ENCODE measurements around the gene C2CD2.

The C2CD2 gene

GRCh38 chr21:41920476-41920875, 33.3 kb downstream of the C2CD2 start:
- Histone ChIP-seq H3K9me2 (ENCODE audit: low read depth, low read length) (no peaks in the 10 kb centered on the region), H3K36me3 (ENCODE audit: insufficient read depth, low read length) (no peaks in the 10 kb centered on the region; the same call in 1 of the 2 replicates), H3K4me3 (ENCODE audit: low read depth, low read length, poor library complexity, severe bottlenecking) (no peak overlapping the region), H3K79me2 (ENCODE audit: insufficient read depth, low read length) (no peaks in the 10 kb centered on the region), H3K9me3 (ENCODE audit: low read length) (no peaks in the 10 kb centered on the region), H3K9ac (ENCODE audit: low read length) (no peak overlapping the region), H3K27ac (ENCODE audit: low read depth, low read length, poor library complexity, severe bottlenecking) (no peak overlapping the region), H3K4me1 (ENCODE audit: insufficient read depth, low read length, severe bottlenecking) (peaks cover 29% of the 10 kb centered on the region), H3F3A (ENCODE audit: insufficient read depth, low read length) (no peaks in the 10 kb centered on the region), H3K4me2 (ENCODE audit: low read length) (no peak overlapping the region), H4K20me1 (ENCODE audit: insufficient read depth, low read length) (no peaks in the 10 kb centered on the region), H2AFZ (ENCODE audit: low read length) (no peak overlapping the region), H3K27me3 (ENCODE audit: insufficient read depth, low read length) (no peaks in the 10 kb centered on the region)
- TF ChIP-seq, protein P1, sequence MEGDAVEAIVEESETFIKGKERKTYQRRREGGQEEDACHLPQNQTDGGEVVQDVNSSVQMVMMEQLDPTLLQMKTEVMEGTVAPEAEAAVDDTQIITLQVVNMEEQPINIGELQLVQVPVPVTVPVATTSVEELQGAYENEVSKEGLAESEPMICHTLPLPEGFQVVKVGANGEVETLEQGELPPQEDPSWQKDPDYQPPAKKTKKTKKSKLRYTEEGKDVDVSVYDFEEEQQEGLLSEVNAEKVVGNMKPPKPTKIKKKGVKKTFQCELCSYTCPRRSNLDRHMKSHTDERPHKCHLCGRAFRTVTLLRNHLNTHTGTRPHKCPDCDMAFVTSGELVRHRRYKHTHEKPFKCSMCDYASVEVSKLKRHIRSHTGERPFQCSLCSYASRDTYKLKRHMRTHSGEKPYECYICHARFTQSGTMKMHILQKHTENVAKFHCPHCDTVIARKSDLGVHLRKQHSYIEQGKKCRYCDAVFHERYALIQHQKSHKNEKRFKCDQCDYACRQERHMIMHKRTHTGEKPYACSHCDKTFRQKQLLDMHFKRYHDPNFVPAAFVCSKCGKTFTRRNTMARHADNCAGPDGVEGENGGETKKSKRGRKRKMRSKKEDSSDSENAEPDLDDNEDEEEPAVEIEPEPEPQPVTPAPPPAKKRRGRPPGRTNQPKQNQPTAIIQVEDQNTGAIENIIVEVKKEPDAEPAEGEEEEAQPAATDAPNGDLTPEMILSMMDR (IDR thresholded peaks at IDR 0.05; ENCODE audit: low read length) = no peak
- TF ChIP-seq EZH2 (IDR thresholded peaks at IDR 0.05; ENCODE audit: borderline replicate concordance, low read length) = no peak

- no peak overlapping the region for H3K4me3 ChIP-seq (ENCODE audit: low read depth, low read length, poor library complexity, severe bottlenecking)
- no peak overlapping the region for H2AFZ ChIP-seq (ENCODE audit: low read length)
- H3K9ac ChIP-seq (ENCODE audit: low read length) = no peak overlapping the region
- no peak for TF ChIP-seq EZH2 (IDR thresholded peaks at IDR 0.05; ENCODE audit: borderline replicate concordance, low read length)
- no peaks in the 10 kb centered on the region for H3K27me3 ChIP-seq (ENCODE audit: insufficient read depth, low read length)
- H4K20me1 ChIP-seq (ENCODE audit: insufficient read depth, low read length) = no peaks in the 10 kb centered on the region
- H3K9me3 ChIP-seq (ENCODE audit: low read length) = no peaks in the 10 kb centered on the region
- no peak overlapping the region for H3K4me2 ChIP-seq (ENCODE audit: low read length)
- H3F3A ChIP-seq (ENCODE audit: insufficient read depth, low read length) = no peaks in the 10 kb centered on the region
- H3K27ac ChIP-seq (ENCODE audit: low read depth, low read length, poor library complexity, severe bottlenecking) = no peak overlapping the region
- no peaks in the 10 kb centered on the region; the same call in 1 of the 2 replicates for H3K36me3 ChIP-seq (ENCODE audit: insufficient read depth, low read length)
- no peaks in the 10 kb centered on the region for H3K9me2 ChIP-seq (ENCODE audit: low read depth, low read length)
- no peaks in the 10 kb centered on the region for H3K79me2 ChIP-seq (ENCODE audit: insufficient read depth, low read length)
- peaks cover 25% of the 10 kb centered on the region for H3K4me1 ChIP-seq (ENCODE audit: insufficient read depth, low read length, severe bottlenecking)
Observed at GRCh38 chr21:41919666-41920398, 34.0 kb downstream of the C2CD2 start.

DNA sequence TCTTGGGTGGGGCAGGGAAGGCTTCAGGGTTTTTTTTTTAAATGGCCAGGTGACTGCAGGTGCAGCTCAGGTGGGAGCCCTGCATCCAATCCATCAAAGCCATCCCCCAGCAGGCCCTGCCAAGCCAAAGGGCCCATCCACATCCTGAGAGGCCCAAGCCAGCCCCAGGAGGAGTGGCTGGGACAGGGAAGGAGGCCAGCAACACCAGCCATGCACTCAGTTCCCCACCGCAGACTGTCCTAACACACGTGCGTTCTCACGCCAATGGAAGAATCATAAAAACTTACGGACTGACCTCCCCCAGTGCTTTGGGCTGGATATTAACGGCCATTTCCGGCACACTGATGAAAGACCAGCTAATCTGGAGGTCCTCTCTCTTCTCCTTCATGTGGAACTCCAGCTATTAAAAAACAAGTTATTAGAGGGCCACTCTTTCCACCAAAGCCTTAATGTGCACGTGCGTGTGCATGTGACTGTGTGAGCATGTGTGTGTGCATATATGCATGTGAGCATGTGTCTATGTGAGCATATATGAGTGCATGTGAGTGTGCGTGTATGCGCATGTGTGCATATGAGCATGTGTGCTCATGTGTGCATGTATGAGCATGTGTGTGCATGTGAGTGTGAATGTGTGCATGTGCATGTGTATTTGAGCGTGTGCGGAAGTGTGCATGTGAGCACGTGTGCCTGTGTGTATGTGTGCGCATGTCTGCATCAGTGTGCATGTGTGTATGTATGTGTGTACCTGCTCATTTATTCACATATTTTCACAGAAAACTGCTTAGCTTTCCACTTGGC, 35.1 kb downstream of the C2CD2 start:
- no peaks in the 10 kb centered on the region for H3K79me2 ChIP-seq (ENCODE audit: insufficient read depth, low read length)
- no peaks in the 10 kb centered on the region for H4K20me1 ChIP-seq (ENCODE audit: insufficient read depth, low read length)
- peaks cover 16% of the 10 kb centered on the region for H3K4me1 ChIP-seq (ENCODE audit: insufficient read depth, low read length, severe bottlenecking)
- no peaks in the 10 kb centered on the region for H3K9me3 ChIP-seq (ENCODE audit: low read length)
- no peaks in the 10 kb centered on the region for H3K27me3 ChIP-seq (ENCODE audit: insufficient read depth, low read length)
- H3K9me2 ChIP-seq (ENCODE audit: low read depth, low read length) = no peaks in the 10 kb centered on the region
- H3K9ac ChIP-seq (ENCODE audit: low read length) = no peak overlapping the region
- H3K4me2 ChIP-seq (ENCODE audit: low read length) = no peak overlapping the region
- TF ChIP-seq, protein P1 (IDR thresholded peaks at IDR 0.05; ENCODE audit: low read length) = no peak
- no peak overlapping the region for H3K27ac ChIP-seq (ENCODE audit: low read depth, low read length, poor library complexity, severe bottlenecking)
- H2AFZ ChIP-seq (ENCODE audit: low read length) = no peak overlapping the region
- no peaks in the 10 kb centered on the region for H3F3A ChIP-seq (ENCODE audit: insufficient read depth, low read length)
- no peak overlapping the region for H3K4me3 ChIP-seq (ENCODE audit: low read depth, low read length, poor library complexity, severe bottlenecking)
- no peaks in the 10 kb centered on the region; the same call in 1 of the 2 replicates for H3K36me3 ChIP-seq (ENCODE audit: insufficient read depth, low read length)
